Esophagus squamous epithelium (tissue), 4 donors: Measurements from ENCODE around the gene FSHR.

ENCODE experiments used
- POLR2A ChIP-seq, 4 donors: fragments of 450-650 bp; IDR thresholded peaks; one replicate each; pipeline ENCODE4 v1.6.1; 2017; ENCODE audit warnings: antibody characterized with exemption in 4 of 4, mild to moderate bottlenecking in 4 of 4, moderate library complexity in 3 of 4
- TF ChIP-seq, protein P1 (sequence below), 6 experiments: fragments of 450-650 bp in 4 of 6; fragments of 200-600 bp in 2 of 6; sonication (generic) in 2 of 6; IDR thresholded peaks; one replicate each; pipeline ENCODE4 v1.5.1; 2016 to 2019; ENCODE audit warnings: antibody characterized with exemption in 6 of 6, mild to moderate bottlenecking in 4 of 6, moderate library complexity in 4 of 6

DNA sequence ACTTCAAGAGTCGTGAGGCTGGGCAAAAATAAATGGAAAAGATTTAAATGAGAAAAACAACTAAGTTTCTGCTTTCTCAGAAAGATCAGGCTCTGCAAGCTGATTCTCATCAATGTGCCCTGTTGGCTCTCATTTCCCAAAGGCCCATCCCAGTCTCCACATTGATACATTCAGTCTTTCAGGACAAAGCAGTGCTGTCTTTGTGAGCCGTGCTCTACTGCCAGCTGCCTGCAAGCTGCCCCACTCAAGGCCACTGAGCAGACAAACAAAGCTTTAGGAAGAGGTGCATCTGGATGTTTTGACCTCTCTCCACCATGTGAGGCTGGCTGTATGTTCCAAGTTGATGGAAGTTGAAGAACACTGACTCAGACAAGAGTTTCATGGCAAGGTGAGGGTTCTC is 48.8 kb downstream of the FSHR start:
- TF ChIP-seq, protein P1, sequence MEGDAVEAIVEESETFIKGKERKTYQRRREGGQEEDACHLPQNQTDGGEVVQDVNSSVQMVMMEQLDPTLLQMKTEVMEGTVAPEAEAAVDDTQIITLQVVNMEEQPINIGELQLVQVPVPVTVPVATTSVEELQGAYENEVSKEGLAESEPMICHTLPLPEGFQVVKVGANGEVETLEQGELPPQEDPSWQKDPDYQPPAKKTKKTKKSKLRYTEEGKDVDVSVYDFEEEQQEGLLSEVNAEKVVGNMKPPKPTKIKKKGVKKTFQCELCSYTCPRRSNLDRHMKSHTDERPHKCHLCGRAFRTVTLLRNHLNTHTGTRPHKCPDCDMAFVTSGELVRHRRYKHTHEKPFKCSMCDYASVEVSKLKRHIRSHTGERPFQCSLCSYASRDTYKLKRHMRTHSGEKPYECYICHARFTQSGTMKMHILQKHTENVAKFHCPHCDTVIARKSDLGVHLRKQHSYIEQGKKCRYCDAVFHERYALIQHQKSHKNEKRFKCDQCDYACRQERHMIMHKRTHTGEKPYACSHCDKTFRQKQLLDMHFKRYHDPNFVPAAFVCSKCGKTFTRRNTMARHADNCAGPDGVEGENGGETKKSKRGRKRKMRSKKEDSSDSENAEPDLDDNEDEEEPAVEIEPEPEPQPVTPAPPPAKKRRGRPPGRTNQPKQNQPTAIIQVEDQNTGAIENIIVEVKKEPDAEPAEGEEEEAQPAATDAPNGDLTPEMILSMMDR (IDR thresholded peaks at IDR 0.05): no peak
- no peak for TF ChIP-seq POLR2A (IDR thresholded peaks at IDR 0.05)
